MM.1S (cell line): ENCODE data around the gene HSBP1L1.

Source experiments
- EZH2 ChIP-seq: fragments of 300-600 bp; sonication (generic); optimal IDR thresholded peaks from 2 replicates; pipeline ENCODE3; 2017; ENCODE audit warnings: low read depth, mild to moderate bottlenecking, antibody characterized with exemption, low read length, mixed read lengths
- TF ChIP-seq, protein P1 (sequence below): fragments of 300-600 bp; sonication (generic); IDR thresholded peaks from 2 replicates; pipeline ENCODE4 v1.5.1; 2016; ENCODE audit warnings: antibody characterized with exemption, low read length, mixed read lengths

DNA sequence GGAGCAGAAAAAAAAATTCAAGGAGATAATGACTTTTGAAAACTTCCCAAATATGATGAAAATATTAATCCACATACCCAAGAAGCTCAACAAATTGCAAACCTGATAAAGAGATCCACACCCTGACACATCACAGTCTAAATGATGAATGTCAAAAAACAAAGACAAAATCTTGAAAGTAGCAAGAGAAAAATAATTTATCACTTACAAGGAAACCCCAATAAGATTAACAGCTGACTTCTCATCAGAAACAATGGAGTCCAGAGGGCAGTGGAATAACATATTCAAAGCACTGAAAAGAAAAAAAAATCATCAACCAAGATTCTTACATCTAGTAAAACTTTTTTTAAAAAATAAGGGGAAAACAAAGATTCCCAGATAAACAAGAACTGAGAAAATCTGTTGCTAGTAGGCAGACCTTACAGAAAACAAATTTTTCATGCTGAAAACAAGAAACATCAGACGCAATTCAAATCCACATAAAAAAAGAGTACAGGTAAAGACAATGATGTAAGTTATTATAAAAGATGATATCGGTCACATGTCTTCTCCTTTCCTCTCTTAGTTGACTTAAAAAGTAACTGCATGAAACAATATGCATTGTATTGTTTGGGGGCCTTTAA lies 34.3 kb upstream of the HSBP1L1 start:
- TF ChIP-seq, protein P1, sequence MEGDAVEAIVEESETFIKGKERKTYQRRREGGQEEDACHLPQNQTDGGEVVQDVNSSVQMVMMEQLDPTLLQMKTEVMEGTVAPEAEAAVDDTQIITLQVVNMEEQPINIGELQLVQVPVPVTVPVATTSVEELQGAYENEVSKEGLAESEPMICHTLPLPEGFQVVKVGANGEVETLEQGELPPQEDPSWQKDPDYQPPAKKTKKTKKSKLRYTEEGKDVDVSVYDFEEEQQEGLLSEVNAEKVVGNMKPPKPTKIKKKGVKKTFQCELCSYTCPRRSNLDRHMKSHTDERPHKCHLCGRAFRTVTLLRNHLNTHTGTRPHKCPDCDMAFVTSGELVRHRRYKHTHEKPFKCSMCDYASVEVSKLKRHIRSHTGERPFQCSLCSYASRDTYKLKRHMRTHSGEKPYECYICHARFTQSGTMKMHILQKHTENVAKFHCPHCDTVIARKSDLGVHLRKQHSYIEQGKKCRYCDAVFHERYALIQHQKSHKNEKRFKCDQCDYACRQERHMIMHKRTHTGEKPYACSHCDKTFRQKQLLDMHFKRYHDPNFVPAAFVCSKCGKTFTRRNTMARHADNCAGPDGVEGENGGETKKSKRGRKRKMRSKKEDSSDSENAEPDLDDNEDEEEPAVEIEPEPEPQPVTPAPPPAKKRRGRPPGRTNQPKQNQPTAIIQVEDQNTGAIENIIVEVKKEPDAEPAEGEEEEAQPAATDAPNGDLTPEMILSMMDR = no peak
- TF ChIP-seq EZH2 = no peak
